H1 (cell line): ENCODE results near the gene FAM3B. TPM values are rescaled to one million over a fixed set of nuclear protein-coding genes. Genes with fewer than 3 reads are reported as not detected.

Source experiments
- polyA plus RNA-seq, 7 experiments: library from polyadenylated mRNA; depleted of rRNA in 3 of 7; stranded (reverse) in 5 of 7; unstranded in 2 of 7; fragments of >200 nt in 5 of 7; fragments of 200-250 nt in 2 of 7; gene quantifications; 1 replicate in 5 of 7; 2 replicates in 1 of 7; 4 replicates in 1 of 7; pipeline versions ENCODE4 v1.2.1 to v1.2.3, GENCODE V29; 2011 to 2013; ENCODE audit warnings: missing spikeins in 2 of 7, mixed read lengths in 2 of 7
- total RNA-seq: library from RNA; stranded (reverse); fragmentation: NEBNext Ultra II Directional; extraction: Animal tissue kit (Norgen Biotek cat#: 25700); gene quantifications from 2 replicates; pipeline ENCODE4 v1.2.1, GENCODE V29; 2021
- TF ChIP-seq, protein P1 (sequence below): IDR thresholded peaks from 2 replicates; pipeline ENCODE4 v1.6.1; 2012; ENCODE audit warnings: low read length, inconsistent platforms

Gene FAM3B
- total and polyA plus RNA-seq, 2 of the 8 experiments (the other 6 are each of a cell fraction or from before 2014, with no cell fraction given) = 2.0 TPM

DNA sequence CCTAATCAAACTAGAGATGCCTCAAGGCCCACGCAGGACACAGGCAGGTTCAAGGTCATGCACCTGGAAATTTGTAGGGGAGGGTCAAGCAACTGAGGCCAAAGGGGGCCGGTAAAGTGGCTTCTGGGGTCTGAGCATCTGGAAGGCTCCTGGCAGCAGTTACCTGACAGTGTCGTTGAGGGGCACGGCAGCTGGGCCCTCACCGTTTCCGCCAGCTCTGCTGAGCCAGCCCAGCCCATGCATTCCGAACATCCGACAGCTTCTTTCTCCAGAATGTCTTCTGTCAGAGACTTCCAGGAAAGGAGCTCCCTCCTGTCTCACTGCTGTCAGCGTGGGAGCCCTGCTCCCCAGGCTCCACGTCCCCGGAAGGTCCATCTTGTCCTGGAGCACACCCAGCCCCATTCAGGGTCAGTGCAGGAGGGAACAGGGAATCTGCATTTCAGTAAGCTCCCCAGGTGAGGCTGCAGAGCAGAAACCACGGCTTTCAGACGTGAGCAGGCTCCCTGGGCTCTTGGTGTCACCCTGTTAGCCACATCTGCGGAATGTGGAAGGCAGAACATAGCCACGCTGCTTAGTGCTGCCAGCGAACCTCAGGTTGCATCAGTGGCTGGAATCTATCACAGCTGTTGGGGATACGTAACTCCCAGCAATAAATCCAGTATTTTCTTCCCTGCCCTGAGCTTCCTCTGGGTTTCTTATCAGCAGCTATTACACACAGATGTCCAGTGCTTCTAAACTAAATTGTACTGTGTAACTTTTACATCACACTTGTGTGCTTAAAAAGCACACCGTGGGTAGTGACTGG, 36.3 kb upstream of the FAM3B start (continued):
- TF ChIP-seq, protein P1, sequence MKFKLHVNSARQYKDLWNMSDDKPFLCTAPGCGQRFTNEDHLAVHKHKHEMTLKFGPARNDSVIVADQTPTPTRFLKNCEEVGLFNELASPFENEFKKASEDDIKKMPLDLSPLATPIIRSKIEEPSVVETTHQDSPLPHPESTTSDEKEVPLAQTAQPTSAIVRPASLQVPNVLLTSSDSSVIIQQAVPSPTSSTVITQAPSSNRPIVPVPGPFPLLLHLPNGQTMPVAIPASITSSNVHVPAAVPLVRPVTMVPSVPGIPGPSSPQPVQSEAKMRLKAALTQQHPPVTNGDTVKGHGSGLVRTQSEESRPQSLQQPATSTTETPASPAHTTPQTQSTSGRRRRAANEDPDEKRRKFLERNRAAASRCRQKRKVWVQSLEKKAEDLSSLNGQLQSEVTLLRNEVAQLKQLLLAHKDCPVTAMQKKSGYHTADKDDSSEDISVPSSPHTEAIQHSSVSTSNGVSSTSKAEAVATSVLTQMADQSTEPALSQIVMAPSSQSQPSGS = no peak
